Thymus (tissue), 11 donors: ENCODE data around the gene RNH1. TPM values are rescaled to one million over a fixed set of nuclear protein-coding genes. Genes with fewer than 3 reads are reported as not detected.
"Not testable (repeated sequence)": the region's sequence is repeated elsewhere in the genome, so short reads cannot be mapped to it uniquely, and the experiment has no call there.

ENCODE experiments used
- DNase-seq, 9 donors: peaks; one replicate each; pipeline ENCODE4 v3.0.0-alpha.2; 2013; ENCODE audit warnings: low spot score in 9 of 9, low read depth in 6 of 9, missing footprints in 1 of 9
- H3K27ac ChIP-seq, 2 donors: one replicate each; pipeline ENCODE4 v1.5.1; 2013; ENCODE audit warnings: control low read depth in 1 of 2, low read depth in 1 of 2, low read length in 1 of 2, mild to moderate bottlenecking in 1 of 2, moderate library complexity in 1 of 2
- H3K27me3 ChIP-seq, 2 donors: one replicate each; pipeline ENCODE4 v1.5.1; 2013; ENCODE audit warnings: low read length in 1 of 2; ENCODE audit not compliant: control insufficient read depth in 2 of 2, insufficient read depth in 1 of 2
- H3K36me3 ChIP-seq, 2 donors: one replicate each; pipeline ENCODE4 v1.5.1; 2013; ENCODE audit warnings: low read length in 1 of 2, mild to moderate bottlenecking in 1 of 2, moderate library complexity in 1 of 2; ENCODE audit not compliant: control insufficient read depth in 2 of 2, insufficient read depth in 2 of 2
- H3K4me1 ChIP-seq, 2 donors: one replicate each; pipeline ENCODE4 v1.5.1; 2013; ENCODE audit warnings: low read length in 2 of 2; ENCODE audit not compliant: control insufficient read depth in 2 of 2, insufficient read depth in 2 of 2
- H3K4me3 ChIP-seq, 2 donors: one replicate each; pipeline ENCODE4 v1.5.1; 2013; ENCODE audit warnings: low read length in 2 of 2, control low read depth in 1 of 2, mild to moderate bottlenecking in 1 of 2
- H3K9me3 ChIP-seq, 2 donors: one replicate each; pipeline ENCODE4 v1.5.1; 2013; ENCODE audit warnings: low read length in 1 of 2, mild to moderate bottlenecking in 1 of 2; ENCODE audit not compliant: control insufficient read depth in 2 of 2, insufficient read depth in 1 of 2
- WGBS: extraction: QIAGEN DNeasy Blood & Tissue Kit; methylation state at CpG from one replicate; pipeline ENCODE4 v1.1.7; 2013; 5-methylcytosine and 5-hydroxymethylcytosine counted together
- polyA plus RNA-seq: library from polyadenylated mRNA; stranded (reverse); fragments of 200-250 nt; gene quantifications from one replicate; pipeline ENCODE4 v1.2.3, GENCODE V29; 2013
- total RNA-seq: library from RNA; stranded (reverse); fragments of 120-200 nt; gene quantifications from one replicate; pipeline ENCODE4 v1.2.4, GENCODE V29; 2013
- donor health status: healthy.

Gene RNH1
- total and polyA plus RNA-seq, 2 donors = 79.2 to 114 TPM

GRCh38 chr11:469026-469683 is 37.9 kb downstream of the RNH1 start:
- not testable (repeated sequence) for H3K27me3 ChIP-seq, H3K9me3 ChIP-seq, H3K4me1 ChIP-seq, H3K36me3 ChIP-seq, DNase-seq, H3K4me3 ChIP-seq
- peak overlapping the region in 1 of 2 donors; percentile 47 for H3K27ac ChIP-seq
- 93% methylated on average over 19 of the region's 19 CpGs for WGBS

- WGBS = 92% methylated on average over 6 of the region's 6 CpGs
These were observed 38.5 kb downstream of the RNH1 start for GRCh38 chr11:468493-468892.

GRCh38 chr11:468036-468435 is 39.0 kb downstream of the RNH1 start:
- Histone ChIP-seq H3K4me1 (peaks cover 0 to 5% of the 10 kb centered on the region in 2 donors), H3K9me3 (no peaks in the 10 kb centered on the region), H3K27ac (no peak overlapping the region), H3K4me3 (no peak overlapping the region), H3K36me3 (peaks cover 0 to 6% of the 10 kb centered on the region in 2 donors), H3K27me3 (no peaks in the 10 kb centered on the region)
- WGBS = 97% methylated on average over 12 of the region's 12 CpGs
- no peak for DNase-seq

More at GRCh38 chr11:468493-468892, 38.5 kb downstream of the RNH1 start:
- Histone ChIP-seq H3K4me3 (no peak overlapping the region), H3K4me1 (peaks cover 0 to 5% of the 10 kb centered on the region in 2 donors), H3K9me3 (no peaks in the 10 kb centered on the region), H3K27ac (no peak overlapping the region), H3K36me3 (peaks cover 2 to 6% of the 10 kb centered on the region in 2 donors), H3K27me3 (no peaks in the 10 kb centered on the region)
- DNase-seq = no peak

- WGBS = 60% methylated on average over 9 of the region's 9 CpGs
- H3K9me3 ChIP-seq = no peaks in the 10 kb centered on the region
- H3K4me1 ChIP-seq = peaks cover 0 to 5% of the 10 kb centered on the region in 2 donors
These were observed 41.0 kb downstream of the RNH1 start for GRCh38 chr11:465896-466530.

GRCh38 chr11:464316-464715 is 42.7 kb downstream of the RNH1 start:
- H3K27me3 ChIP-seq = no peaks in the 10 kb centered on the region
- H3K4me3 ChIP-seq = no peak overlapping the region
- 97% methylated on average over 24 of the region's 24 CpGs for WGBS
- H3K36me3 ChIP-seq = peaks cover 15 to 17% of the 10 kb centered on the region in 2 donors
- DNase-seq = no peak
- H3K4me1 ChIP-seq = no peaks in the 10 kb centered on the region
- no peaks in the 10 kb centered on the region for H3K9me3 ChIP-seq
- no peak overlapping the region for H3K27ac ChIP-seq

More at GRCh38 chr11:465896-466530, 41.0 kb downstream of the RNH1 start:
- no peak overlapping the region for H3K4me3 ChIP-seq
- H3K27ac ChIP-seq = no peak overlapping the region
- H3K36me3 ChIP-seq = peaks cover 6 to 12% of the 10 kb centered on the region in 2 donors
- H3K27me3 ChIP-seq = no peaks in the 10 kb centered on the region
- no peak for DNase-seq

GRCh38 chr11:462107-462890 is 44.7 kb downstream of the RNH1 start:
- Histone ChIP-seq H3K27me3 (no peaks in the 10 kb centered on the region), H3K36me3 (peaks cover 15 to 17% of the 10 kb centered on the region in 2 donors), H3K27ac (no peak overlapping the region), H3K9me3 (no peaks in the 10 kb centered on the region), H3K4me3 (no peak overlapping the region), H3K4me1 (peaks cover 0 to 5% of the 10 kb centered on the region in 2 donors)
- 98% methylated on average over 16 of the region's 16 CpGs for WGBS
- no peak for DNase-seq

- Histone ChIP-seq H3K9me3 (no peaks in the 10 kb centered on the region), H3K36me3 (peaks cover 13 to 15% of the 10 kb centered on the region in 2 donors), H3K27me3 (no peaks in the 10 kb centered on the region), H3K4me3 (no peak overlapping the region), H3K27ac (no peak overlapping the region), H3K4me1 (peaks cover 1 to 11% of the 10 kb centered on the region in 2 donors)
- no peak for DNase-seq
- 98% methylated on average over 9 of the region's 9 CpGs for WGBS
These were observed 45.4 kb downstream of the RNH1 start for GRCh38 chr11:461626-462025.

- Histone ChIP-seq H3K27me3 (no peaks in the 10 kb centered on the region), H3K4me3 (no peak overlapping the region), H3K4me1 (peaks cover 5 to 21% of the 10 kb centered on the region in 2 donors), H3K27ac (no peak overlapping the region), H3K9me3 (no peaks in the 10 kb centered on the region), H3K36me3 (peaks cover 13 to 15% of the 10 kb centered on the region in 2 donors)
- 96% methylated on average over 41 of the region's 41 CpGs for WGBS
- DNase-seq = no peak
These were observed 46.5 kb downstream of the RNH1 start for GRCh38 chr11:460331-461199.
